GM12865 (cell line): ENCODE data around the gene ZNF483.

ENCODE experiments used
- DNase-seq: peaks from one replicate; pipeline ENCODE4 v3.0.0; 2010; ENCODE audit warnings: low read depth
- H3K4me3 ChIP-seq: 2 replicates; pipeline ENCODE4 v1.5.1; 2011; ENCODE audit warnings: mild to moderate bottlenecking, low read depth, low read length, control low read depth
- CTCF ChIP-seq: IDR thresholded peaks from 2 replicates; pipeline ENCODE4 v1.5.1; 2011; ENCODE audit warnings: low read length, control low read depth, low read depth, inconsistent platforms; ENCODE audit not compliant: insufficient read depth; ENCODE audit errors: missing control alignments

The ZNF483 gene

GRCh38 chr9:111586378-111586777 lies 61.4 kb downstream of the ZNF483 start:
- H3K4me3 ChIP-seq, result no peak overlapping the region
- DNase-seq, result no peak
- no peak for TF ChIP-seq CTCF

DNA sequence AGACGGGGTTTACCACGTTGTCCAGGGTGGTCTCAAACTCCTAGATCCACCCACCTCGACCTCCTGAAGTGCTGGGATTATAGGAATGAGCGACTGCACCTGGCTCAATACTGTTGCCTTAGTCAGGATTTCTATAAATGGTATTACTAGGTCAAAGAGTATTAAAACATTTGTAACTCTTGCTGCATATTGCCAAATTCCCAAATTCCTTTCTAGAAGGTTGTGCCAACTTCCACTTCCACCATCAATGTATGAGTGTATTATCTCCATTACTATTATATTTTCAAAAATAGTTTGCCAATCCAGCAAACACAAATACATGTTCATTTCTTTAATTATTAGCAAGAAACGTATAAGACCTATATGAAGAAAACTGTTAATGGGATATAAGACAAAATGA lies 63.9 kb downstream of the ZNF483 start:
- H3K4me3 ChIP-seq, result no peak overlapping the region

GRCh38 chr9:111597852-111598732 lies 73.1 kb downstream of the ZNF483 start:
- peak; percentile 79 for DNase-seq
- peak; percentile 70 for TF ChIP-seq CTCF
- H3K4me3 ChIP-seq, result peak overlapping the region; percentile 73

More for the DNA sequence above, 63.9 kb downstream of the ZNF483 start:
- TF ChIP-seq CTCF, result no peak
- no peak for DNase-seq

DNA sequence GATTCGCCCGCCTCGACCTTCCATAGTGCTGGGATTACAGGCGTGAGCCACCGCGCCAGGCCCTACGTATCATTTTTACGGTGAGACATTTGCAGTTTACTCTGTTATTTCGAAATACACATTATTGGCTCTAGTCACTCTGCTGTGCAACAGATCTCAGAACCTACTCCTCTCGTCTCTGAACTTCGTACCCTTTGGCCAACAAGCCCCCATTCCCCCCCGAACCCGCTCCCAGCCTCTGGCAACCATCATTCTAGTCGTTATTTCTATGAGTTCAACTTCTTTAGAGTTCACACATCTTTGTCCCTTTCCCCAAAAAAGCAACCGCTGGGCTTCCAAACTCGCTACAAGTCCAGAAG lies 73.7 kb downstream of the ZNF483 start:
- DNase-seq, result no peak
- peak overlapping the region; percentile 73 for H3K4me3 ChIP-seq
- no peak for TF ChIP-seq CTCF

DNA sequence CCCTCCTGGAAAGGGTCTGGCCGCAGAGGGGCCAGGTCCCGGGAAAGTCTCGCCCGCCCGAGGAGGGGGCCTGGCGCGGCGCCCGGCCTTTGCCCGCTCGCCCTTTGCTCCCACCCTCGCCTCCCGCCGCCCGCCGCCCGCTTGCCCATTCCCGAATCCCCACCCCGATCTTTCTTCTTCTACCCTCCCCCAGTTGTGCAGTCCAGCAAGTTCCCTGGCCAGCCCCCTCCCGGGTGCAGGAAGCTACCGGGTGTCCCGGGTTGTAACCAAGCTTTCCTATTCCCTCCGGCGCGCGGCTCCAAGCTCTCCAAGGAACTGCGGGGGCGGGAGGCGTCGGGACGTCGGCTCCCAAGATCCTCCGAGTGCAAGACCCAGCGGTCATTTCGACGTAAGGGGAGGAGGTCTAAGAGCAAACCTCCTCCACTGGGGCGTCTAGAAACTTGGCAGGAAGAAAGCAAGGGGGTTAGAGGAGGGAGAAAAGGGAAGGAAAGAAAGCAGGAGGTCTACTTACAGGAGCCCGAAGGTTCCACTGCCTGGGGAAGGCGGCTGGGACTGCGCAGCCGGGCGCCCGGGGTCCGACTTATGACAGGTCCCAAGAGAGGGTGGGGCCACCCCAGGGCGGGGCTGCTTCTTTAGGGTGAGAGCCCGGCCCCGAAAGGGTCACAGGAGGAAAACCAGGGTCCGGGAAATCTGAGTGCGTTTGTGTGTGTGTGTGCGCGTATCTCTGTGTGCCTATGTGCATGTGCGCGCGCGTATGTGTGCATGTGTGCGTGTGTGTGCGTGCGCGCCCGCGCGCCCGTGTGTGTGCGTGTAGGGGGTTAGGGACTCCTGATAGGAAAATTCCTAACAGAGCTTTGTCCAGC lies 74.3 kb downstream of the ZNF483 start, which contains the start of gene PTGR1:
PTGR1 (minus strand) TSS at position 556 of the 863 bp plus-strand sequence. CDS start 2,225 bp downstream, outside the sequence.
- peak; percentile 33 for DNase-seq
- H3K4me3 ChIP-seq, result peak within 1 kb of the TSS; percentile 73
- no peak for TF ChIP-seq CTCF

DNA sequence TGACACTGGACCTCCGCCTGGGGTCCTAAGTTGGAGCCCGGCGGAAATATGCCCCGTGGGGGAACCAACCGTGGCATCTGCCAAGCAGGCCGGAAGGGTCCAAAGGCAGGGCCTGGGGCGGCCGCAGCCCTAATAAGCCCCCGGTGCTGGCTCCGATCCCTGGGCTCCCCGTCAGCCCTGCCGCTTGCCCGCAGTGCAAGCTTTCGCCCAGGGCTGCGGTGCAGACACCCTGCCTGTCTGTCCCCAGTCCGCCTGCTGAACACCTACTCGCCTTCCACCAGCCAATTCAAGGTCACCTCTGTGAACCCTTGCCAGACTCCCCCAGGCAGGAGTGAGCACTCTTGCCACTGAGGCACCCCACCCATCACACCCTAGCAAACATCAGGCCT lies 75.0 kb downstream of the ZNF483 start:
- no peak overlapping the region for H3K4me3 ChIP-seq
- no peak for TF ChIP-seq CTCF

More for the DNA sequence above, 75.0 kb downstream of the ZNF483 start:
- no peak for DNase-seq
